Measurements from ENCODE around the gene PDIA5.

PDIA5 gene

DNA sequence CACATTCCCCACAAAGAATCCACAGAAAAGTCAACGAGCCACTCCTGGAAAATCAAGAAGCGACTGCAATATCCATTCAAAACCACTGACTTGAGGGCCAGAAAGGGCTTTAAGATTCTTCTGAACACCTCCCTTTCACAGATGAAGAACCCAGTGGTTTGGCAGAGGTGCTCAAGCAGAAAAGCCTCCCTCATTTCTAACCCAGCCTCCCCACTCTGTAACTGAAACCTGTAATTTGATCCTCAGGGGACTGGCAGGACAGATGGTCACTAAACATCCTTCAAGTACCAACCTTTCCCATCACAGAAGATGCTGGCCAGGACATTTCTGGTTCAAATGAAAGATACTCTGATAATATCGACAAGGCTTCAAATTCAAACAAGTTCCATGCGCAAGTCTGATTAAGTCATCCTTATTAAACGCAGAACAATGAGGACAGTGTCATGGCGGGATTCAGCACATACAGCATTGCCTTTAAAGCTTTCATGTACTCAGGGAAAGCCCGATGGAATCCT is 44.8 kb upstream of the PDIA5 start:
- TF ChIP-seq, protein P1, sequence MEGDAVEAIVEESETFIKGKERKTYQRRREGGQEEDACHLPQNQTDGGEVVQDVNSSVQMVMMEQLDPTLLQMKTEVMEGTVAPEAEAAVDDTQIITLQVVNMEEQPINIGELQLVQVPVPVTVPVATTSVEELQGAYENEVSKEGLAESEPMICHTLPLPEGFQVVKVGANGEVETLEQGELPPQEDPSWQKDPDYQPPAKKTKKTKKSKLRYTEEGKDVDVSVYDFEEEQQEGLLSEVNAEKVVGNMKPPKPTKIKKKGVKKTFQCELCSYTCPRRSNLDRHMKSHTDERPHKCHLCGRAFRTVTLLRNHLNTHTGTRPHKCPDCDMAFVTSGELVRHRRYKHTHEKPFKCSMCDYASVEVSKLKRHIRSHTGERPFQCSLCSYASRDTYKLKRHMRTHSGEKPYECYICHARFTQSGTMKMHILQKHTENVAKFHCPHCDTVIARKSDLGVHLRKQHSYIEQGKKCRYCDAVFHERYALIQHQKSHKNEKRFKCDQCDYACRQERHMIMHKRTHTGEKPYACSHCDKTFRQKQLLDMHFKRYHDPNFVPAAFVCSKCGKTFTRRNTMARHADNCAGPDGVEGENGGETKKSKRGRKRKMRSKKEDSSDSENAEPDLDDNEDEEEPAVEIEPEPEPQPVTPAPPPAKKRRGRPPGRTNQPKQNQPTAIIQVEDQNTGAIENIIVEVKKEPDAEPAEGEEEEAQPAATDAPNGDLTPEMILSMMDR (IDR thresholded peaks at IDR 0.05; ENCODE audit: control insufficient read depth, insufficient read depth, low read depth, low read length, missing control alignments) = no peak
- no peak overlapping the region for H3K4me3 ChIP-seq (ENCODE audit: control insufficient read depth, low read depth, low read length)
- no peak for DNase-seq (ENCODE audit: low read depth)

DNA sequence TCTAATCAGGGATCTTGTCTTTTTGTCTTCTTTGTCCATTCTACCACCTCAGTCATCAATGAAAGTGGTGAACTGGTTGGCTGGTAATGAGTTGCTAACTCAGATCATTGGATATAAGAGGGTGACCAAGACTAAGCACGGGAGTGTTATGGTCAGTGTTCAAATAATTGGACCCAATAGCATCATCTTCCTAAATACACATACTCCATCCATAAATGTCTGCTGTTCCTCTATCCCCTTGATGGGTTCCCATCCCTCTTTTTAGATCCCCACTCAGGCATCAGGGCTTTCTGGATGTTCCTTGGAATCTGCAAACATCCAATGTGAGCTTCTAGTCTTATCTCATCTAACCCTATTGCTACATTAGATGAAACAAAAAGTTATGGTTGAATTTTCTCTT is 42.8 kb upstream of the PDIA5 start:
- TF ChIP-seq, protein P1 (IDR thresholded peaks at IDR 0.05; ENCODE audit: control insufficient read depth, insufficient read depth, low read depth, low read length, missing control alignments) = no peak
- DNase-seq (ENCODE audit: low read depth) = no peak
- no peak overlapping the region for H3K4me3 ChIP-seq (ENCODE audit: control insufficient read depth, low read depth, low read length)

DNA sequence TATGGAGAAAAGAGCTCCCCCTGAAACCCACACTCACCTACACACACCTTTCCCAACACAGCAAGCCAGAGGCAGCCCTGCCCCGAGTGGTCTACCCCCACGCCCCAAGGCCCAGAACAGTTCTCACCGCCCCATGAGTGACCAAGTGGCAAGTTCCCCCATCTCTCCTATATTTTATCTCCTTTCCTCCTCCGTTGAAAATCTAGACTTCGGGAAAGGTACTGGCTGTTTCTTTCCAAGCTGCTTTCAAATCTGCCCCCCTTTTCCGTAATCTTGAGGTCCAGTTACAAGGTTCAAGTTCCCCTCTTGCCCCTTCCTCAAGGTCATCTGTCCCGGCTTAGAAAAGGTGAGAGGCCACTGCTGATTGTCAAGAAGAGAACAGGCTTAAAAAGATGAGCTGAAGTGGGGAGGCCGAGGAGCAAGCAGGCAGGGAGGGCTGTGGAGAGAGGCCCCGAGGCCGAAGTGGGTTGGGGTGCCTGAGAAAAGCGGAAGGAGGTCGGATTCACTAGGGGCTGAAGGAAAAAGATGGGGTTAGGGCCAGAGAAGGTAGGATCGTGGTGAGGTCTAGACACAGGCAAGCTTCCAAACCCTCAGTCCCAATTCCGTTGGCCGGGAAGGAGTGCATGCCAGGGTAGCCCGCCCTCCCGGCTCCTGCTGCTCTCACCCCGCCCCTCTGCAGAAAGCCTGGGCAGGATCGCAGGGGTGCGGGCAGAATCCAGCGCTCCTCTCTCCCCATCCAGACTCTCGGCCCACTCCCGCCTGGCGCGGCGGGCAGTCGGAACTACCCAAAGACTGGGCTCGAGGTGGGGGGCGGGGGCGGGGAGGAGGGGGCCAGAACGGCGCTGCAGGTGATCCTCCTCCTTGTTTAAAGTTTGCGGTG is 40.9 kb upstream of the PDIA5 start:
- no peak for DNase-seq (ENCODE audit: low read depth)
- TF ChIP-seq, protein P1 (IDR thresholded peaks at IDR 0.05; ENCODE audit: control insufficient read depth, insufficient read depth, low read depth, low read length, missing control alignments) = no peak
- no peak overlapping the region for H3K4me3 ChIP-seq (ENCODE audit: control insufficient read depth, low read depth, low read length)

DNA sequence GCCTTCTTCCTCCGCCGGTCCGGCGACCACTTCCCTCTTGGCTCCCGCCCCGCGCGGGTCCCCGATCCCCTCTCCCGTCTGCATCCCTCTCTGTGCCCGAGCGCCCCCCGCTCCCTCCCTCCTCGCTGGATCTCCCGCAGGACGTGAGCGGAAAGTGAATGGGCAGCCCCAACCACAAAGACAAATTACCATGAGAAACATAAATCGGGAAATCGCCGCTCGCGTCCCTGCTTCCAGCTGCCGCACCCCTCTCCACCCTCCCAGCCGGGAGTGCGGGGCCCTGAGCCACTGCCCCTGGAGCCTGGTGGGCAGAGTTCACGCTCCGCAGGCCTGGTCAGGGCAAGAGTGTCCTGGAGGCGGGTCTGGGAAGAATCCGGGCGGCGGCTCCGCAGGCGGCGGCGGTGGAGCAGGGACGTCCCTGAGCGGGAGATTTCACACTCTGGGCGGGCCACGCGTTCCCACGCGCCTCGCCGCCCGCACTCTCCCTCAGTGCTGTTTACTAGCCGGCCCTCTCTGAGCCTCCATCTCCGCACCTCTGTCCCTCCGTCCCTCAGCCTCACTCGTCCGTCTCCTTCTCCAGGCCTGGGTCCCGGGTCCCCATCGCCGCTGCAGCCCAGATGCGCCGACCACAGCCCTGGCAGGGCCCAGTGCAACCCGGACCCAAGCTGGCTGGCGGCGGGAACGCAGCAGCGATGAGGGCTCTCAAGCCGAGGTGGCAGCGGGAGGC is 40.1 kb upstream of the PDIA5 start:
- H3K4me3 ChIP-seq (ENCODE audit: control insufficient read depth, low read depth, low read length) = peak overlapping the region; percentile 46
- TF ChIP-seq, protein P1 (IDR thresholded peaks at IDR 0.05; ENCODE audit: control insufficient read depth, insufficient read depth, low read depth, low read length, missing control alignments) = no peak
- DNase-seq (ENCODE audit: low read depth) = no peak

DNA sequence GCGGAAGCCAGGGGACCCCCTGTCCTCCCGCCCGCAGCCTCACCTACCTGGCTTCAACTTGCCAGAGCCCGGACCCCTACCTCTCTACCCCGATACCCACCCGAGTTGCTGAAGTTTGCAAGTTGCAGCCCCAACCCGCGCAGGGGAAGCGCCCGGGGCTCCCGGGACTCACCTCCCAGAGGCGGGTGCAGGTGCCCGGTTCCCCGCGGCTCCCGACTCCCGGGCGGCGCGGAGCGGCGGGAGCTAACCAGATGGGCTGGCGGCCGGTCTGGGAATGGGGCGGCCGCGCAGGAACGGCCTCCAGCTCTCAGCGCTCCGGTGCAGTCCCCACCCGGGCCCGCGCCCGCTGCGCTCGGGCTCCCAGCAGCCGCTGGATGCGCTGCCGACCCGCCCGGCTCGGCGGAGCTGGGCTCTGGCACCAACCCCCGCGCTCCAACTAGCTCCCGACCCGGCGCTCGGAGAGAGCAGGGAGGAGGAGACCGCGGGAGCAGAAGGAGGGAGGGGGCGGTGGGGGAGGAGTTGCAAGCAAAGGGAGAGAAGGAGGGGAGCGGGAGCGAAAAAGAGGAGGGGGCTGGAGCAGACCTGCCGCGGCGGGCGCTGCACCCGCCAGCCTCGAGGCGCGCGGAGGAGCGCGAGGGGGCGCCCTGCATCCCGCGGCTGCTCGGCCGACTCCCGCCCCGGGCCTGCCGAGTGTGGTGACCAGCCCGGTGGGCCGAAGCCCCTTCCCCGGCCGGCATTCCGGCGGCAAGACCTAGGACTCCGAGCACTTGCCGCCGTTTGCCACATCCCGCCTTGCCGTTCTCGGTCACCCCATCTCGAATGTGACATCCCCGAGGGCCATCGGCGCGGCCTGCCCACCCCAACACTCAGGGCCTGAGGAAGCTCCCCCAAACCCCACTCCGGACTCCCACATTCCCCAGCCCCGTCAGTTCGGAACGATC is 39.3 kb upstream of the PDIA5 start, which contains the start of gene SEMA5B:
Gene SEMA5B, minus strand, starts transcription at position 472 of the 941 bp plus-strand sequence. CDS start 66,500 bp downstream, outside the sequence.
- peak within 1 kb of the TSS; percentile 46 for H3K4me3 ChIP-seq (ENCODE audit: control insufficient read depth, low read depth, low read length)
- no peak for DNase-seq (ENCODE audit: low read depth)
- TF ChIP-seq, protein P1 (IDR thresholded peaks at IDR 0.05; ENCODE audit: control insufficient read depth, insufficient read depth, low read depth, low read length, missing control alignments) = peak; percentile 17

Data from AG09309 (cell line).